CD4-positive, alpha-beta T cell treated with Interleukin-12 subunit alpha and Interleukin-12 subunit beta, for 1 hour (primary cell): ENCODE data around the gene OXNAD1.

Source experiments
- DNase-seq: peaks from one replicate; pipeline ENCODE4 v3.0.0-alpha.2; 2020

OXNAD1 gene

GRCh38 chr3:16247282-16248061, 17.5 kb upstream of the OXNAD1 start:
- DNase-seq, result peak; percentile 80

GRCh38 chr3:16248556-16248955, 16.5 kb upstream of the OXNAD1 start:
- DNase-seq, result no peak

- DNase-seq, result peak; percentile 13
Observed at GRCh38 chr3:16249336-16249735, 15.7 kb upstream of the OXNAD1 start.

GRCh38 chr3:16249886-16250285, 15.1 kb upstream of the OXNAD1 start:
- no peak for DNase-seq

- DNase-seq, result no peak
Observed at GRCh38 chr3:16251316-16252085, 13.5 kb upstream of the OXNAD1 start.

- no peak for DNase-seq
Observed at GRCh38 chr3:16252243-16252978, 12.6 kb upstream of the OXNAD1 start.

GRCh38 chr3:16252988-16253387, 12.0 kb upstream of the OXNAD1 start:
- no peak for DNase-seq

- no peak for DNase-seq
Observed at GRCh38 chr3:16253601-16254000, 11.4 kb upstream of the OXNAD1 start.

GRCh38 chr3:16254916-16255315, 10.1 kb upstream of the OXNAD1 start:
- no peak for DNase-seq

GRCh38 chr3:16255326-16255725, 9.7 kb upstream of the OXNAD1 start:
- DNase-seq, result no peak

GRCh38 chr3:16255726-16256125, 9.3 kb upstream of the OXNAD1 start:
- DNase-seq, result no peak

- DNase-seq, result no peak
Observed at GRCh38 chr3:16257309-16257708, 7.7 kb upstream of the OXNAD1 start.

- DNase-seq, result no peak
Observed at GRCh38 chr3:16258177-16258576, 6.8 kb upstream of the OXNAD1 start.

GRCh38 chr3:16258866-16259265, 6.1 kb upstream of the OXNAD1 start:
- no peak for DNase-seq

GRCh38 chr3:16260046-16260445, 5.0 kb upstream of the OXNAD1 start:
- no peak for DNase-seq

GRCh38 chr3:16262174-16262573, 2.8 kb upstream of the OXNAD1 start:
- DNase-seq, result no peak

GRCh38 chr3:16264174-16264707, 771 bp upstream of the OXNAD1 start:
- no peak for DNase-seq

GRCh38 chr3:16265455-16265786, 409 bp downstream of the OXNAD1 start:
- no peak for DNase-seq

GRCh38 chr3:16266714-16267113, 1.7 kb downstream of the OXNAD1 start:
- DNase-seq, result no peak

- DNase-seq, result no peak
Observed at GRCh38 chr3:16270855-16271254, 5.8 kb downstream of the OXNAD1 start.

GRCh38 chr3:16272588-16272987, 7.6 kb downstream of the OXNAD1 start:
- DNase-seq, result no peak

GRCh38 chr3:16273867-16274266, 8.9 kb downstream of the OXNAD1 start:
- DNase-seq, result no peak

- DNase-seq, result no peak
Observed at GRCh38 chr3:16277471-16277870, 12.5 kb downstream of the OXNAD1 start.
